ENCODE data around the gene TPM4. TPM values are rescaled to one million over a fixed set of nuclear protein-coding genes. Genes with fewer than 3 reads are reported as not detected.

Gene TPM4
- total and polyA plus RNA-seq, 7 donors, result 24.3 to 57.3 (median 40.8) TPM

GRCh38 chr19:16039081-16039480 lies 37.2 kb upstream of the TPM4 start:
- Histone ChIP-seq H3K36me3 (ENCODE audit: insufficient read depth in 1 of 2, low read depth in 1 of 2) (no peaks in the 10 kb centered on the region), H3K9me3 (no peaks in the 10 kb centered on the region), H3K4me3 (no peak overlapping the region), H3K4me1 (no peaks in the 10 kb centered on the region), H3K27me3 (ENCODE audit: insufficient read depth in 3 of 3, low read length in 2 of 3) (peaks cover 0 to 5% (median 0%) of the 10 kb centered on the region in 3 donors), H3K27ac (no peak overlapping the region)
- WGBS, 3 donors, result 86 to 88% (median 86%) methylated on average over 18 of the region's 18 CpGs
- no peak for ATAC-seq
- TF ChIP-seq, protein P1, sequence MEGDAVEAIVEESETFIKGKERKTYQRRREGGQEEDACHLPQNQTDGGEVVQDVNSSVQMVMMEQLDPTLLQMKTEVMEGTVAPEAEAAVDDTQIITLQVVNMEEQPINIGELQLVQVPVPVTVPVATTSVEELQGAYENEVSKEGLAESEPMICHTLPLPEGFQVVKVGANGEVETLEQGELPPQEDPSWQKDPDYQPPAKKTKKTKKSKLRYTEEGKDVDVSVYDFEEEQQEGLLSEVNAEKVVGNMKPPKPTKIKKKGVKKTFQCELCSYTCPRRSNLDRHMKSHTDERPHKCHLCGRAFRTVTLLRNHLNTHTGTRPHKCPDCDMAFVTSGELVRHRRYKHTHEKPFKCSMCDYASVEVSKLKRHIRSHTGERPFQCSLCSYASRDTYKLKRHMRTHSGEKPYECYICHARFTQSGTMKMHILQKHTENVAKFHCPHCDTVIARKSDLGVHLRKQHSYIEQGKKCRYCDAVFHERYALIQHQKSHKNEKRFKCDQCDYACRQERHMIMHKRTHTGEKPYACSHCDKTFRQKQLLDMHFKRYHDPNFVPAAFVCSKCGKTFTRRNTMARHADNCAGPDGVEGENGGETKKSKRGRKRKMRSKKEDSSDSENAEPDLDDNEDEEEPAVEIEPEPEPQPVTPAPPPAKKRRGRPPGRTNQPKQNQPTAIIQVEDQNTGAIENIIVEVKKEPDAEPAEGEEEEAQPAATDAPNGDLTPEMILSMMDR (IDR thresholded peaks at IDR 0.05), result no peak
- intact Hi-C loops (cut with DNase I), result no loop called here
- no peak for DNase-seq

DNA sequence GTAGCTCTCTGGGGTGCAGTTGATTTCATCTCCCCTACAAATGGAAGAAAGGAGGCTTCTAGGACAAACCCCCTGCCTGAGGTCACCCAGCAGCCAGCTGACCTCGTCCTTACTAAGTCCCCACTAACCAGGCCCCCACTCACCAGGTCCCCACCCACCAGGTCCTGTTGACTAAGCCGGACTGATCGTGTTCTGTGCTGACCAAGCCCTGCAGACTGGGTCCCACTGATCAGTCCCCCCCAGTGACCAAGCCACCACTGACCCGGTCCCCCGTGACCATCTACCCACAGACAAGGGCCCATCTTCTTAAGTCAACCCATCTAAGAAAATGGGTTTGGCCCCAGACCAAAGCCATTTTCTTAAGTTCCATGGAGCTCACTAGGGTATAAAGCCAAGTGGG lies 36.8 kb upstream of the TPM4 start:
- no peaks in the 10 kb centered on the region for H3K4me1 ChIP-seq
- ATAC-seq (no peak), DNase-seq (no peak)
- H3K27ac ChIP-seq, result no peak overlapping the region
- peaks cover 0 to 5% (median 0%) of the 10 kb centered on the region in 3 donors for H3K27me3 ChIP-seq (ENCODE audit: insufficient read depth in 3 of 3, low read length in 2 of 3)
- intact Hi-C loops (cut with DNase I), result no loop called here
- H3K36me3 ChIP-seq (ENCODE audit: insufficient read depth in 1 of 2, low read depth in 1 of 2), result no peaks in the 10 kb centered on the region
- no peaks in the 10 kb centered on the region for H3K9me3 ChIP-seq
- TF ChIP-seq, protein P1 (IDR thresholded peaks at IDR 0.05), result no peak
- 80 to 84% (median 83%) methylated on average over 5 of the region's 5 CpGs for WGBS, 3 donors
- H3K4me3 ChIP-seq, result no peak overlapping the region

- H3K36me3 ChIP-seq (ENCODE audit: insufficient read depth in 1 of 2, low read depth in 1 of 2), result no peaks in the 10 kb centered on the region
- no peak for DNase-seq
- H3K9me3 ChIP-seq, result no peaks in the 10 kb centered on the region
- H3K27ac ChIP-seq, result no peak overlapping the region
- TF ChIP-seq, protein P1 (IDR thresholded peaks at IDR 0.05), result no peak
- H3K27me3 ChIP-seq (ENCODE audit: insufficient read depth in 3 of 3, low read length in 2 of 3), result peaks cover 0 to 4% (median 0%) of the 10 kb centered on the region in 3 donors
- H3K4me3 ChIP-seq, result no peak overlapping the region
- ATAC-seq, result no peak
- WGBS, 3 donors, result 38 to 48% (median 48%) methylated on average over 6 of the region's 6 CpGs
- intact Hi-C loops (cut with DNase I), result loop anchor here (1.0 to 5.0 kb wide), 3 partner anchors 72 to 142 kb away; partner anchors contain the start of gene RAB8A (in 1 of the 2)
- no peaks in the 10 kb centered on the region for H3K4me1 ChIP-seq
Measured at GRCh38 chr19:16040642-16041041, 35.7 kb upstream of the TPM4 start.

DNA sequence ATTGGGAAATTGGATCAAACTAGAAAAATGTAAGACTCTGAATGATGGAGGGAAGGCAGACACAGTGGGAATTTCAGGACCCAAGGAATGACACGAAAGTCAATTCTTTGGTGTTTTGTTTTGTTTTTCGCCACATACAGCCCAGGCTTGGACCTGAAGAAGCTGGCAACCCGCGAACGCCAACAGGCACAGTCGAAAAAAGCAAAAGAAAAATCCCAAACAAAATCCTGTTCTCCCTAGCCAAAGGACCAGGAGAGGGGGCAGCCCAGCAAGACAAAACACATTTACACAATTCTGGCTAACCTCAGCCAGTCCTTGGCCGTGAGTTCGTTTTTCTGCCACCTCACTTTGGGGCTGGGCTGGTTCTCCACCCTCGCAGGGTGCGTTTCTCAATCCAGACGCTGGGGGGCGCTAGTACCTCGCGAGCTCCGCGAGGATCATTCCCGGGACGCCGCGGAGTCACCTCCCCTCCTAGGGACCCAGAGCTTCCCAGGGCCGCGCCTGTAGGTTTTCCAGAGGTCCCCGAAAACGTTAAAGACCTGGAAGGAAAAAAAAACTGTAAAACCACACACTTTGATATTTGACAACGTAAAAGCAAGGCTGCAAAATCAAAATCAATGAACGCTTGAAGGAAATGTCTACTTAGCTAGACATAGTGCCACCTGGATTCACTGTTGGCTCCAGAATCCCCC lies 34.9 kb upstream of the TPM4 start:
- 5 to 10% (median 8%) methylated on average over 26 of the region's 26 CpGs for WGBS, 3 donors

More for the DNA sequence above, 34.9 kb upstream of the TPM4 start:
- Histone ChIP-seq H3K4me1 (no peaks in the 10 kb centered on the region), H3K27me3 (ENCODE audit: insufficient read depth in 3 of 3, low read length in 2 of 3) (no peaks in the 10 kb centered on the region), H3K36me3 (ENCODE audit: insufficient read depth in 1 of 2, low read depth in 1 of 2) (no peaks in the 10 kb centered on the region), H3K27ac (no peak overlapping the region), H3K9me3 (no peaks in the 10 kb centered on the region), H3K4me3 (no peak overlapping the region)
- peak; percentile 74 to 84 (median 82) for ATAC-seq
- peak; percentile 81 to 85 for DNase-seq
- intact Hi-C loops (cut with DNase I), result loop anchor here (1.0 to 5.0 kb wide), 3 partner anchors 71 to 141 kb away; partner anchors contain the start of gene RAB8A (in 1 of the 2)
- TF ChIP-seq, protein P1 (IDR thresholded peaks at IDR 0.05), result peak; percentile 91
